ENCODE results near the gene ATL1.
"Not testable (repeated sequence)": the region's sequence is repeated elsewhere in the genome, so short reads cannot be mapped to it uniquely, and the experiment has no call there.

The ATL1 gene

GRCh38 chr14:50619569-50620141 is 59.7 kb downstream of the ATL1 start:
- H3K36me3 ChIP-seq (ENCODE audit: control insufficient read depth in 2 of 2, insufficient read depth in 2 of 2, low read length in 2 of 2): peaks cover 8 to 14% of the 10 kb centered on the region in 2 donors
- no peaks in the 10 kb centered on the region for H3K4me1 ChIP-seq (ENCODE audit: control insufficient read depth, insufficient read depth, low read length)
- no peak overlapping the region for H3K4me3 ChIP-seq (ENCODE audit: low read length in 2 of 2)
- no peaks in the 10 kb centered on the region for H3K9me3 ChIP-seq (ENCODE audit: control insufficient read depth in 2 of 2, low read length in 2 of 2)
- no peak overlapping the region for H3K9ac ChIP-seq (ENCODE audit: low read length in 2 of 2)
- no peak overlapping the region for H3K27ac ChIP-seq (ENCODE audit: low read length)
- no peaks in the 10 kb centered on the region for H3K27me3 ChIP-seq (ENCODE audit: control insufficient read depth in 1 of 2, insufficient read depth in 2 of 2, low read length in 2 of 2)

- H3K9ac ChIP-seq (ENCODE audit: low read length in 2 of 2): no peak overlapping the region
- H3K36me3 ChIP-seq (ENCODE audit: control insufficient read depth in 2 of 2, insufficient read depth in 2 of 2, low read length in 2 of 2): peaks cover 5 to 14% of the 10 kb centered on the region in 2 donors
- H3K4me3 ChIP-seq (ENCODE audit: low read length in 2 of 2): no peak overlapping the region
- H3K9me3 ChIP-seq (ENCODE audit: control insufficient read depth in 2 of 2, low read length in 2 of 2): no peaks in the 10 kb centered on the region
- H3K27ac ChIP-seq (ENCODE audit: low read length): no peak overlapping the region
- no peaks in the 10 kb centered on the region for H3K4me1 ChIP-seq (ENCODE audit: control insufficient read depth, insufficient read depth, low read length)
- H3K27me3 ChIP-seq (ENCODE audit: control insufficient read depth in 1 of 2, insufficient read depth in 2 of 2, low read length in 2 of 2): no peaks in the 10 kb centered on the region
Measured at GRCh38 chr14:50620341-50620740, 60.4 kb downstream of the ATL1 start.

- Histone ChIP-seq H3K27ac (ENCODE audit: low read length) (no peak overlapping the region), H3K27me3 (ENCODE audit: control insufficient read depth in 1 of 2, insufficient read depth in 2 of 2, low read length in 2 of 2) (no peaks in the 10 kb centered on the region)
Measured at GRCh38 chr14:50622978-50623377, 63.0 kb downstream of the ATL1 start.

GRCh38 chr14:50624447-50624846 is 64.5 kb downstream of the ATL1 start:
- Histone ChIP-seq H3K27ac (ENCODE audit: low read length) (no peak overlapping the region), H3K9me3 (ENCODE audit: control insufficient read depth in 2 of 2, low read length in 2 of 2) (no peaks in the 10 kb centered on the region), H3K36me3 (ENCODE audit: control insufficient read depth in 2 of 2, insufficient read depth in 2 of 2, low read length in 2 of 2) (peaks cover 5 to 11% of the 10 kb centered on the region in 2 donors), H3K4me3 (ENCODE audit: low read length in 2 of 2) (no peak overlapping the region), H3K4me1 (ENCODE audit: control insufficient read depth, insufficient read depth, low read length) (no peaks in the 10 kb centered on the region), H3K27me3 (ENCODE audit: control insufficient read depth in 1 of 2, insufficient read depth in 2 of 2, low read length in 2 of 2) (no peaks in the 10 kb centered on the region), H3K9ac (ENCODE audit: low read length in 2 of 2) (no peak overlapping the region)

More at GRCh38 chr14:50622978-50623377, 63.0 kb downstream of the ATL1 start:
- Histone ChIP-seq H3K9me3 (ENCODE audit: control insufficient read depth in 2 of 2, low read length in 2 of 2) (no peaks in the 10 kb centered on the region), H3K4me3 (ENCODE audit: low read length in 2 of 2) (no peak overlapping the region), H3K36me3 (ENCODE audit: control insufficient read depth in 2 of 2, insufficient read depth in 2 of 2, low read length in 2 of 2) (peaks cover 1 to 7% of the 10 kb centered on the region in 2 donors), H3K4me1 (ENCODE audit: control insufficient read depth, insufficient read depth, low read length) (no peaks in the 10 kb centered on the region), H3K9ac (ENCODE audit: low read length in 2 of 2) (no peak overlapping the region)

- H3K4me3 ChIP-seq (ENCODE audit: low read length in 2 of 2); H3K9me3 ChIP-seq (ENCODE audit: control insufficient read depth in 2 of 2, low read length in 2 of 2); H3K4me1 ChIP-seq (ENCODE audit: control insufficient read depth, insufficient read depth, low read length); H3K27ac ChIP-seq (ENCODE audit: low read length); H3K27me3 ChIP-seq (ENCODE audit: control insufficient read depth in 1 of 2, insufficient read depth in 2 of 2, low read length in 2 of 2); H3K9ac ChIP-seq (ENCODE audit: low read length in 2 of 2): not testable (repeated sequence)
- peaks cover 5 to 11% of the 10 kb centered on the region in 2 donors for H3K36me3 ChIP-seq (ENCODE audit: control insufficient read depth in 2 of 2, insufficient read depth in 2 of 2, low read length in 2 of 2)
Measured at GRCh38 chr14:50624947-50625346, 65.0 kb downstream of the ATL1 start.

- Histone ChIP-seq H3K4me1 (ENCODE audit: control insufficient read depth, insufficient read depth, low read length) (no peaks in the 10 kb centered on the region), H3K36me3 (ENCODE audit: control insufficient read depth in 2 of 2, insufficient read depth in 2 of 2, low read length in 2 of 2) (peaks cover 7 to 10% of the 10 kb centered on the region in 2 donors), H3K9me3 (ENCODE audit: control insufficient read depth in 2 of 2, low read length in 2 of 2) (no peaks in the 10 kb centered on the region), H3K27me3 (ENCODE audit: control insufficient read depth in 1 of 2, insufficient read depth in 2 of 2, low read length in 2 of 2) (no peaks in the 10 kb centered on the region), H3K4me3 (ENCODE audit: low read length in 2 of 2) (no peak overlapping the region), H3K27ac (ENCODE audit: low read length) (no peak overlapping the region), H3K9ac (ENCODE audit: low read length in 2 of 2) (no peak overlapping the region)
Measured at GRCh38 chr14:50631408-50631821, 71.5 kb downstream of the ATL1 start.

GRCh38 chr14:50633954-50634353 is 74.0 kb downstream of the ATL1 start:
- no peak overlapping the region for H3K27ac ChIP-seq (ENCODE audit: low read length)
- no peaks in the 10 kb centered on the region for H3K4me1 ChIP-seq (ENCODE audit: control insufficient read depth, insufficient read depth, low read length)

GRCh38 chr14:50635141-50635540 is 75.2 kb downstream of the ATL1 start:
- no peaks in the 10 kb centered on the region for H3K9me3 ChIP-seq (ENCODE audit: control insufficient read depth in 2 of 2, low read length in 2 of 2)
- H3K4me1 ChIP-seq (ENCODE audit: control insufficient read depth, insufficient read depth, low read length): no peaks in the 10 kb centered on the region
- peaks cover 0 to 9% of the 10 kb centered on the region in 2 donors for H3K36me3 ChIP-seq (ENCODE audit: control insufficient read depth in 2 of 2, insufficient read depth in 2 of 2, low read length in 2 of 2)
- no peaks in the 10 kb centered on the region for H3K27me3 ChIP-seq (ENCODE audit: control insufficient read depth in 1 of 2, insufficient read depth in 2 of 2, low read length in 2 of 2)
- no peak overlapping the region for H3K4me3 ChIP-seq (ENCODE audit: low read length in 2 of 2)
- H3K27ac ChIP-seq (ENCODE audit: low read length): no peak overlapping the region
- H3K9ac ChIP-seq (ENCODE audit: low read length in 2 of 2): no peak overlapping the region

More at GRCh38 chr14:50633954-50634353, 74.0 kb downstream of the ATL1 start:
- H3K9ac ChIP-seq (ENCODE audit: low read length in 2 of 2): no peak overlapping the region
- H3K27me3 ChIP-seq (ENCODE audit: control insufficient read depth in 1 of 2, insufficient read depth in 2 of 2, low read length in 2 of 2): no peaks in the 10 kb centered on the region
- peaks cover 0 to 4% of the 10 kb centered on the region in 2 donors for H3K36me3 ChIP-seq (ENCODE audit: control insufficient read depth in 2 of 2, insufficient read depth in 2 of 2, low read length in 2 of 2)
- no peaks in the 10 kb centered on the region for H3K9me3 ChIP-seq (ENCODE audit: control insufficient read depth in 2 of 2, low read length in 2 of 2)
- H3K4me3 ChIP-seq (ENCODE audit: low read length in 2 of 2): no peak overlapping the region

- no peaks in the 10 kb centered on the region for H3K9me3 ChIP-seq (ENCODE audit: control insufficient read depth in 2 of 2, low read length in 2 of 2)
- H3K36me3 ChIP-seq (ENCODE audit: control insufficient read depth in 2 of 2, insufficient read depth in 2 of 2, low read length in 2 of 2): peaks cover 3 to 8% of the 10 kb centered on the region in 2 donors
- no peaks in the 10 kb centered on the region for H3K27me3 ChIP-seq (ENCODE audit: control insufficient read depth in 1 of 2, insufficient read depth in 2 of 2, low read length in 2 of 2)
- no peak overlapping the region for H3K4me3 ChIP-seq (ENCODE audit: low read length in 2 of 2)
- H3K9ac ChIP-seq (ENCODE audit: low read length in 2 of 2): no peak overlapping the region
- H3K4me1 ChIP-seq (ENCODE audit: control insufficient read depth, insufficient read depth, low read length): no peaks in the 10 kb centered on the region
- H3K27ac ChIP-seq (ENCODE audit: low read length): no peak overlapping the region
Measured at GRCh38 chr14:50647282-50647681, 87.3 kb downstream of the ATL1 start.

GRCh38 chr14:50647753-50648152 is 87.8 kb downstream of the ATL1 start:
- Histone ChIP-seq H3K9me3 (ENCODE audit: control insufficient read depth in 2 of 2, low read length in 2 of 2) (no peaks in the 10 kb centered on the region), H3K9ac (ENCODE audit: low read length in 2 of 2) (no peak overlapping the region), H3K4me1 (ENCODE audit: control insufficient read depth, insufficient read depth, low read length) (no peaks in the 10 kb centered on the region), H3K36me3 (ENCODE audit: control insufficient read depth in 2 of 2, insufficient read depth in 2 of 2, low read length in 2 of 2) (peaks cover 3 to 8% of the 10 kb centered on the region in 2 donors), H3K27ac (ENCODE audit: low read length) (no peak overlapping the region), H3K27me3 (ENCODE audit: control insufficient read depth in 1 of 2, insufficient read depth in 2 of 2, low read length in 2 of 2) (no peaks in the 10 kb centered on the region), H3K4me3 (ENCODE audit: low read length in 2 of 2) (no peak overlapping the region)

- Histone ChIP-seq H3K36me3 (ENCODE audit: control insufficient read depth in 2 of 2, insufficient read depth in 2 of 2, low read length in 2 of 2) (peaks cover 0 to 2% of the 10 kb centered on the region in 2 donors), H3K27ac (ENCODE audit: low read length) (no peak overlapping the region), H3K9me3 (ENCODE audit: control insufficient read depth in 2 of 2, low read length in 2 of 2) (no peaks in the 10 kb centered on the region), H3K4me3 (ENCODE audit: low read length in 2 of 2) (no peak overlapping the region), H3K4me1 (ENCODE audit: control insufficient read depth, insufficient read depth, low read length) (no peaks in the 10 kb centered on the region), H3K9ac (ENCODE audit: low read length in 2 of 2) (no peak overlapping the region), H3K27me3 (ENCODE audit: control insufficient read depth in 1 of 2, insufficient read depth in 2 of 2, low read length in 2 of 2) (no peaks in the 10 kb centered on the region)
Measured at GRCh38 chr14:50649691-50650090, 89.7 kb downstream of the ATL1 start.

All from stomach smooth muscle (tissue), 2 donors.